HCT116 (cell line): ENCODE measurements around the gene SAYSD1.

Experiments used
- ATF3 ChIP-seq: IDR thresholded peaks from 2 replicates; pipeline ENCODE4 v1.6.1; 2012
- CEBPB ChIP-seq: IDR thresholded peaks from 2 replicates; pipeline ENCODE4 v1.6.1; 2012; ENCODE audit warnings: low read depth
- CTCF ChIP-seq, 3 experiments: fragments of 200-600 bp in 1 of 3; sonication (generic) in 1 of 3; IDR thresholded peaks in 2 of 3; conservative IDR thresholded peaks in 1 of 3; 2 replicates each; pipeline ENCODE4 v1.5.1; 2012 to 2017; ENCODE audit warnings: low read depth in 2 of 3, low read length in 2 of 3, antibody characterized with exemption in 1 of 3, borderline replicate concordance in 1 of 3, control low read depth in 1 of 3, mild to moderate bottlenecking in 1 of 3, mixed read lengths in 1 of 3, mixed run types in 1 of 3, moderate library complexity in 1 of 3; ENCODE audit not compliant: insufficient read depth in 1 of 3
- ELF1 ChIP-seq: IDR thresholded peaks from 2 replicates; pipeline ENCODE4 v1.6.1; 2012; ENCODE audit warnings: low read depth, borderline replicate concordance
- POLR2AphosphoS5 ChIP-seq: IDR thresholded peaks from 2 replicates; pipeline ENCODE4 v1.6.1; 2011; ENCODE audit warnings: mild to moderate bottlenecking, low read depth, low read length, moderate library complexity
- RAD21 ChIP-seq: IDR thresholded peaks from 2 replicates; pipeline ENCODE4 v1.6.1; 2012; ENCODE audit warnings: low read depth, mild to moderate bottlenecking
- SIN3A ChIP-seq: IDR thresholded peaks from 2 replicates; pipeline ENCODE4 v1.6.1; 2012; ENCODE audit warnings: low read depth
- SP1 ChIP-seq: IDR thresholded peaks from 2 replicates; pipeline ENCODE4 v1.6.1; 2012; ENCODE audit warnings: low read depth
- TCF7L2 ChIP-seq: IDR thresholded peaks from 2 replicates; pipeline ENCODE4 v1.7.0; 2011; ENCODE audit warnings: borderline replicate concordance, inconsistent platforms; ENCODE audit not compliant: insufficient read depth, insufficient read length; ENCODE audit errors: extremely low read depth
- ZBTB33 ChIP-seq: IDR thresholded peaks from 2 replicates; pipeline ENCODE4 v1.6.1; 2011; ENCODE audit warnings: mild to moderate bottlenecking, low read length, moderate library complexity; ENCODE audit not compliant: insufficient replicate concordance; ENCODE audit errors: extremely low read depth
- ZNF274 ChIP-seq: fragments of 200-500 bp; sonication (Bioruptor generic); IDR thresholded peaks from 2 replicates; pipeline ENCODE4 v1.6.1; 2014; ENCODE audit warnings: mild to moderate bottlenecking, low read depth, low read length, inconsistent platforms

GRCh38 chr6:39154705-39155104, 39.7 kb upstream of the SAYSD1 start:
- TF ChIP-seq CTCF (IDR thresholded peaks at IDR 0.05 in 2 of 3, conservative IDR thresholded peaks at IDR 0.05 in 1 of 3; ENCODE audit: borderline replicate concordance in 1 of 3, insufficient read depth in 1 of 3, low read depth in 2 of 3, low read length in 2 of 3) (no peak), SIN3A (no peak), SP1 (no peak), ATF3 (no peak), POLR2AphosphoS5 (no peak), CEBPB (no peak), RAD21 (no peak), ELF1 (no peak), ZNF274 (no peak), TCF7L2 (no peak), ZBTB33 (no peak)
